Esophagus squamous epithelium (tissue), 4 donors: ENCODE measurements around the gene ADGRV1.

Experiments
- POLR2A ChIP-seq, 4 donors: fragments of 450-650 bp; IDR thresholded peaks; one replicate each; pipeline ENCODE4 v1.6.1; 2017; ENCODE audit warnings: antibody characterized with exemption in 4 of 4, mild to moderate bottlenecking in 4 of 4, moderate library complexity in 3 of 4
- TF ChIP-seq, protein P1 (sequence below), 6 experiments: fragments of 450-650 bp in 4 of 6; fragments of 200-600 bp in 2 of 6; sonication (generic) in 2 of 6; IDR thresholded peaks; one replicate each; pipeline ENCODE4 v1.5.1; 2016 to 2019; ENCODE audit warnings: antibody characterized with exemption in 6 of 6, mild to moderate bottlenecking in 4 of 6, moderate library complexity in 4 of 6

DNA sequence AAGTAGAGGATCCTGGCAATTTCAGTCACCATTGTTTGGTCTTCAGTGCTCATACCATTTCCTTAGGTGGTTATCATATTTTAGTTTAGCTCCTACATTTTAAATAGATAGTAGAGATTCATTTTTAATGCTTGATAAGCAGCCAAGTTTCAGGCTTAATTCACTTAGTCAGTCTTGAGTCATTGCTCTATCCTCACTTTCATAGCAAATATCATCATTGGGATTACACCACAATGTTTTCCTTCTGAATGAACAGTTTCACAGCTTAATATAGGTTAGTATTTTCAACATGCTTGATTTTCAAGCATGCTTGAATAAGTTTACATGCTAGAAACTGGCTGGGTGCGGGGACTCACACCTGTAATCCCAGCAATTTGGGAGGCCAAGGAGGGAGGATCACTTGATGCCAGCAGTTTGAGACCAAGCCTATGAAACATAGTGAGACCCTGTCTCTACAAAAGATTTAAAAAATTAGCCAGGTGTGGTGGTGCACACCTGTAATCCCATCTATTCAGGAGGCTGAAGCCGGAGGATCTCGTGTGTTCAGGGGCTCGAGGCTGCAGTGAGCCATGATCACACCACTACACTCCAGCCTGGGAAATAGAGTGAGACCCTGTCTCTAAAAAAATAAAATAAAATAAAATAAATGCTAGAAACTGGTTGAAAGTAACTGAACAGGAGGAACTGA, 339.9 kb downstream of the ADGRV1 start:
- TF ChIP-seq, protein P1, sequence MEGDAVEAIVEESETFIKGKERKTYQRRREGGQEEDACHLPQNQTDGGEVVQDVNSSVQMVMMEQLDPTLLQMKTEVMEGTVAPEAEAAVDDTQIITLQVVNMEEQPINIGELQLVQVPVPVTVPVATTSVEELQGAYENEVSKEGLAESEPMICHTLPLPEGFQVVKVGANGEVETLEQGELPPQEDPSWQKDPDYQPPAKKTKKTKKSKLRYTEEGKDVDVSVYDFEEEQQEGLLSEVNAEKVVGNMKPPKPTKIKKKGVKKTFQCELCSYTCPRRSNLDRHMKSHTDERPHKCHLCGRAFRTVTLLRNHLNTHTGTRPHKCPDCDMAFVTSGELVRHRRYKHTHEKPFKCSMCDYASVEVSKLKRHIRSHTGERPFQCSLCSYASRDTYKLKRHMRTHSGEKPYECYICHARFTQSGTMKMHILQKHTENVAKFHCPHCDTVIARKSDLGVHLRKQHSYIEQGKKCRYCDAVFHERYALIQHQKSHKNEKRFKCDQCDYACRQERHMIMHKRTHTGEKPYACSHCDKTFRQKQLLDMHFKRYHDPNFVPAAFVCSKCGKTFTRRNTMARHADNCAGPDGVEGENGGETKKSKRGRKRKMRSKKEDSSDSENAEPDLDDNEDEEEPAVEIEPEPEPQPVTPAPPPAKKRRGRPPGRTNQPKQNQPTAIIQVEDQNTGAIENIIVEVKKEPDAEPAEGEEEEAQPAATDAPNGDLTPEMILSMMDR (IDR thresholded peaks at IDR 0.05): no peak
- TF ChIP-seq POLR2A (IDR thresholded peaks at IDR 0.05): no peak
